LNCAP (cell line): ENCODE data around the gene DAAM2.

Experiments used
- TF ChIP-seq, protein P1 (sequence below): fragments of 450-650 bp; IDR thresholded peaks from 2 replicates; pipeline ENCODE4 v1.5.1; 2017; ENCODE audit warnings: mild to moderate bottlenecking

Gene DAAM2

GRCh38 chr6:39791311-39791710 is 865 bp upstream of the DAAM2 start:
- TF ChIP-seq, protein P1, sequence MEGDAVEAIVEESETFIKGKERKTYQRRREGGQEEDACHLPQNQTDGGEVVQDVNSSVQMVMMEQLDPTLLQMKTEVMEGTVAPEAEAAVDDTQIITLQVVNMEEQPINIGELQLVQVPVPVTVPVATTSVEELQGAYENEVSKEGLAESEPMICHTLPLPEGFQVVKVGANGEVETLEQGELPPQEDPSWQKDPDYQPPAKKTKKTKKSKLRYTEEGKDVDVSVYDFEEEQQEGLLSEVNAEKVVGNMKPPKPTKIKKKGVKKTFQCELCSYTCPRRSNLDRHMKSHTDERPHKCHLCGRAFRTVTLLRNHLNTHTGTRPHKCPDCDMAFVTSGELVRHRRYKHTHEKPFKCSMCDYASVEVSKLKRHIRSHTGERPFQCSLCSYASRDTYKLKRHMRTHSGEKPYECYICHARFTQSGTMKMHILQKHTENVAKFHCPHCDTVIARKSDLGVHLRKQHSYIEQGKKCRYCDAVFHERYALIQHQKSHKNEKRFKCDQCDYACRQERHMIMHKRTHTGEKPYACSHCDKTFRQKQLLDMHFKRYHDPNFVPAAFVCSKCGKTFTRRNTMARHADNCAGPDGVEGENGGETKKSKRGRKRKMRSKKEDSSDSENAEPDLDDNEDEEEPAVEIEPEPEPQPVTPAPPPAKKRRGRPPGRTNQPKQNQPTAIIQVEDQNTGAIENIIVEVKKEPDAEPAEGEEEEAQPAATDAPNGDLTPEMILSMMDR: no peak

DNA sequence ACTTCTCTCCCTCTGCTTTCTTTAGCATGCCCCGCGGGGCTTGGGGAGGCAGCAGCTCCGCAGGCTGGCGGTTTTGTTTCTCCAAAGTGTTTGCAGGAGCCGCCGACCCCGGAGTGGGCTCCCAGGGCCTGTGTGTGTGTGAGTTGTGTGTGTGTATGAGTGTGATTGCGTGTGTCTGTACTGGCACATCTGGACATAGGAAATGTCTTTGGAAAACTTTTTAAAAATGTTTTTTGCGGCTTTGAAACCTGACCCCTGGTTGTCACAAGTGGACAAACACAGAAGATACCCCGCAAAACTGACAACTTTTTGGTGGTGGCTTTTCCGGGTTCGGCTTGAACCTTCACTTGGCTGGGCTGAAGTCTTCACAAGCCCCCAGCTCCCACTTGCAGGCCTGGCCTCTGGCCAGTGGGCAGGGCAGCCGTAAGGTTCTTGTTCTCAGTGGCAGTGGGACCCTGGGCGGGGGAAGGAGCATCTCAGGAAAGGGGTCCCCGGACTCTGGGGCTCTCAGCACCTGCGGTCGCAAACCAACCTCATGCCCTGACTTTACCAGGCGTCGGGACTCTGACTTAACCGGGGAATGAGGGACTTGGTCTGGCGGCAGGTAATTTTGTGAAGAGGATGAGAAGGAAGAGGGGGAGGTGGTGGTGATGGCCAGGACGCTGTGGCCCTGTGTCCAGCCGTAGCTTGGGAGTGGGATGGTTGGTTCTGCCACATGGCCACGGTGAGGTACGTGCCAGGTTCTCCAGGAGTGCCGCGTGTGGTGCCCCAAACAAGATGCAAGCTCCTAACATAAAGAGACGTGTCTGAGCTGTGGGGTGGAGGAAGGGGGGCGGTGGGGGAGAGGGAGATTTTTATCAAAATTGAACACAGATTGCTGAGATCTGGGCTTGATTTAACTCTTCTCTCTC is 619 bp downstream of the DAAM2 start:
- TF ChIP-seq, protein P1: no peak

GRCh38 chr6:39793516-39793915 is 1.3 kb downstream of the DAAM2 start:
- TF ChIP-seq, protein P1: no peak

DNA sequence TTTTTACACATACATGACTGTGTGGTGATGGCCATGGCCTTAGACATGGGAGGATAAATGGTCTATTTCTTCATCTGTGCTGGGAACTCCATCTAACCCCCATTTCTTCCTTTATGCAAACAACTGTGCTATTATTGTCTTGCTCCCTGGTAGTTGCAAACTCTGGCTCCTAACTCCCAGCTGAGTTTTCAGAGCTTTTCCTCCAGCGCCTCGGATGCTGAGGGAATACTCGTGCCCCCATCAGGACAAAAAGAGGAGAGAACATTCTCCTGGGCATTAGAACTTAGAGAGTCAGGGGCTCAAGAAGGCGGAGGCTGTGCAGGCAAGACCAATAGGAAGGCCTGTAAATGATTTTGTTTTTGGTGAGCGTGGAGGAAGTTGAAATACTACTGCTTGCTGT is 2.1 kb downstream of the DAAM2 start:
- TF ChIP-seq, protein P1: no peak

DNA sequence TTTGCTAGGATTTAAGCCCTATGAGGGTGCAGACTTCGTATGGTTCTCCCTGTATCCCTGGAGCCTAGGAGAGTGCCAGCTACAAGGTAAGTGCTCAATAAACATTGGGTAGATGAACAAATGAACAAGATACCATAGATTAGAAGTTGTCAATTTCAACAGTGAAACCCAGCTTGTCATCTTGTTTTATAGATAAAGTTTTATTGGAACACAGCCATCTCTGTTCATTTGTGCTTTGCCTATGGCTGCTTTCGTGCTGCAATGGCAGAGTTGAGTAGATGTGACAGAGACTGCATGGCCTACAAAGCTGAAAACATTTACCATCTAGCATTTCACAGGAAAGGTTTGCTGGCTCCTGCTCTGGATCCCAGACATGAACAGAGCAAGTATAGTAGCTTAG is 5.6 kb downstream of the DAAM2 start:
- TF ChIP-seq, protein P1: no peak

DNA sequence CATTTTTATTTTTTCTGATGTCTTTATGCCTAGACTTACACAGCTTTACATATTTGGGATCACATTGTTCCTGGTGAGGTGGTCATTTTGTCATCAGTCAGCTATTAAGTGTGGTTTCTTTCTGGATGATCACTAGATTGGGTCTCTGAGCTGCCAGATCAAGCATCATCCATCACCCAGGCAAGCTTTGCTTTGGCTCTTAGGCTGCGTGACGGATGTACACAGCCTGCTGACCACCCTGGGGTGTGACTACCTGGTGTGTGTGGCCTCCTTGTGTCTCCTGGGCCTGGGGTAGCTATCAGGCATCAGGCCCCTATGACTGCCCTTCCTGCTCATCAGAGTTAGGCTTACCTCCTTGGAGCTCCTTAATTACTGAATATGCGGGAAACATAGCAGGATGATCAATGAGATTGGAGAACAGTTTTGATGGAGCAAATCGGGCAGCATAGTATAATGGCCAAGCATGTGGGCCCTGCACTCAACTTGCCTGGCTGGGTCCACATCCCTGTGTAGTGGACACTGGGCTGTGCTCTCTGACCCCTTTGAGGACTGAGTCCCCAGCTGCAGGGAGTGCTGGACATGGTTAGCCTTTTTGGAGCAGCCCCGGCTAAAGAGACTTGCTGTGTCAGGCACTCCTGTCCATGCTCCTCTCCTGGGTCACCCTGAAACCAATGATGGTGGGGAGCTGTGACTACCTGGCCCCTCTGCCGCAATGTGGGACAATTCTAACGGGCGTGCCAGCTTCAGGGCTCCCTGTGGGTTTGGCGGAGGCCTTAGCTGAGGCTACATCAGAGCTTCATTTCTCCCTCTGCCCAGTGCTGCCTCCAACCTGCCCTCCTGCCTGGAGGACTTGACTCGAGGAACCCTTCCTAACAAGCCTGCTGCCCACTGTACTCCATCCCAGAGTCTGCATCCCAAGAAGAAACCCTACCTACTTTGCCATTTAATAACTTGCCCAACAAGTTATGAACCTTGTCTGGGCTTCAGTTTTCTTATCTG is 8.2 kb downstream of the DAAM2 start:
- TF ChIP-seq, protein P1: no peak

- TF ChIP-seq, protein P1: no peak
These were observed 9.5 kb downstream of the DAAM2 start for GRCh38 chr6:39801456-39802251.
